SK-N-SH treated with all-trans-retinoic acid at 6 μM for 48 hours (cell line): ENCODE results near the gene ARMC10.

ENCODE experiments used
- OSR1 ChIP-seq: fragments of 250-450 bp; sonication (Bioruptor Pico); IDR thresholded peaks from 2 replicates; pipeline ENCODE4 v1.8.0; 2022; ENCODE audit warnings: moderate library complexity, mild to moderate bottlenecking, inconsistent platforms
- PATZ1 ChIP-seq: fragments of 250-450 bp; sonication (Bioruptor Pico); IDR thresholded peaks from 2 replicates; pipeline ENCODE4 v1.8.0; 2020; ENCODE audit warnings: mild to moderate bottlenecking, moderate library complexity, borderline replicate concordance
- POU6F1 ChIP-seq: fragments of 250-450 bp; sonication (Bioruptor Pico); IDR thresholded peaks from 2 replicates; pipeline ENCODE4 v1.8.0; 2021; ENCODE audit warnings: low read depth, mild to moderate bottlenecking, moderate library complexity, borderline replicate concordance
- TOX ChIP-seq: fragments of 250-450 bp; sonication (Bioruptor Pico); IDR thresholded peaks from 2 replicates; pipeline ENCODE4 v1.8.0; 2021; ENCODE audit warnings: mild to moderate bottlenecking, moderate library complexity, borderline replicate concordance
- ZNF565 ChIP-seq: fragments of 450-650 bp; formaldehyde crosslinking; conservative IDR thresholded peaks from 2 replicates; pipeline ENCODE4 v1.5.0; 2020; ENCODE audit warnings: low read depth, mild to moderate bottlenecking, moderate library complexity
- ZNF70 ChIP-seq: fragments of 450-650 bp; formaldehyde crosslinking; IDR thresholded peaks from 2 replicates; pipeline ENCODE4 v1.5.0; 2020; ENCODE audit warnings: mild to moderate bottlenecking, moderate library complexity
- ZNF8 ChIP-seq: fragments of 450-650 bp; formaldehyde crosslinking; IDR thresholded peaks from 2 replicates; pipeline ENCODE4 v1.5.0; 2020; ENCODE audit warnings: mild to moderate bottlenecking, moderate library complexity

GRCh38 chr7:103117465-103117864, 42.5 kb downstream of the ARMC10 start:
- TF ChIP-seq ZNF565 (CRISPR knock-in tag) (no peak), ZNF8 (CRISPR knock-in tag) (no peak), ZNF70 (no peak), PATZ1 (no peak), OSR1 (CRISPR knock-in tag) (no peak), POU6F1 (CRISPR knock-in tag) (no peak), TOX (no peak)
